Neuron (in vitro differentiated cells): ENCODE data around the gene RORB.
"Not testable (repeated sequence)": the region's sequence is repeated elsewhere in the genome, so short reads cannot be mapped to it uniquely, and the experiment has no call there.

Experiments
- H2AFZ ChIP-seq: one replicate; pipeline ENCODE4 v1.6.1; 2013; ENCODE audit warnings: low read depth, mild to moderate bottlenecking, inconsistent platforms, low read length, moderate library complexity
- H3K27me3 ChIP-seq: one replicate; pipeline ENCODE4 v1.6.1; 2013; ENCODE audit warnings: low read length; ENCODE audit not compliant: insufficient read depth
- H3K36me3 ChIP-seq: one replicate; pipeline ENCODE4 v1.6.1; 2013; ENCODE audit warnings: low read length; ENCODE audit not compliant: insufficient read depth
- H3K4me1 ChIP-seq: one replicate; pipeline ENCODE4 v1.6.1; 2013; ENCODE audit warnings: low read length; ENCODE audit not compliant: insufficient read depth
- H3K4me3 ChIP-seq: 2 replicates; pipeline ENCODE4 v1.5.1; 2013; ENCODE audit warnings: mild to moderate bottlenecking, low read length, moderate library complexity
- H3K9me3 ChIP-seq: one replicate; pipeline ENCODE4 v1.6.1; 2013; ENCODE audit warnings: low read length

The RORB gene

GRCh38 chr9:74524289-74524688 is 27.2 kb downstream of the RORB start:
- Histone ChIP-seq H3K4me1 (no peaks in the 10 kb centered on the region), H3K36me3 (no peaks in the 10 kb centered on the region), H3K4me3 (no peak overlapping the region), H3K9me3 (no peaks in the 10 kb centered on the region), H3K27me3 (no peaks in the 10 kb centered on the region), H2AFZ (no peak overlapping the region)

GRCh38 chr9:74526215-74526614 is 29.1 kb downstream of the RORB start:
- no peak overlapping the region for H2AFZ ChIP-seq
- no peak overlapping the region for H3K4me3 ChIP-seq
- no peaks in the 10 kb centered on the region for H3K4me1 ChIP-seq
- H3K27me3 ChIP-seq, result no peaks in the 10 kb centered on the region
- no peaks in the 10 kb centered on the region for H3K9me3 ChIP-seq
- H3K36me3 ChIP-seq, result no peaks in the 10 kb centered on the region

GRCh38 chr9:74527718-74528117 is 30.6 kb downstream of the RORB start:
- H3K4me1 ChIP-seq, result no peaks in the 10 kb centered on the region
- no peaks in the 10 kb centered on the region for H3K36me3 ChIP-seq
- H3K9me3 ChIP-seq, result no peaks in the 10 kb centered on the region
- no peak overlapping the region for H2AFZ ChIP-seq
- no peaks in the 10 kb centered on the region for H3K27me3 ChIP-seq
- no peak overlapping the region for H3K4me3 ChIP-seq

DNA sequence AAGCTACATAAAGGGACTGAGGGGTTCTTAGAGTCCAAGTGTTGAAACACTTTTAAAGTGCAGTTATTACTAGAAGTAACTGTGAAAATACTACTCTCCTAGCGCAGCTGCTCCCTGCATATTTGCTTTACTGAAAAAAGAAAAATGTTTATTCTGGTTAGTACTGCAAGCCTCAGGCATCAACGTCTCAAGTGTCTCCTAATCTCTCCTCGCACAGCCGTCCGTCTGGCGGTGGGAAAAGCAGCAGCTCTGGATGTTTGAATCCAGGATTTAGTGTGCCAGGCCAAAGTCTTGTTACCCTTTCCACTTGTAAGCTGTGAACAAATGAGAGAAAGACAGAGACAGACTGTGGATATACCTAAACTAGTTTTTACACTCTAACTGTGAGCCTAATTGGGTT is 31.1 kb downstream of the RORB start:
- H2AFZ ChIP-seq, result no peak overlapping the region
- no peaks in the 10 kb centered on the region for H3K9me3 ChIP-seq
- no peaks in the 10 kb centered on the region for H3K36me3 ChIP-seq
- no peak overlapping the region for H3K4me3 ChIP-seq
- no peaks in the 10 kb centered on the region for H3K4me1 ChIP-seq
- no peaks in the 10 kb centered on the region for H3K27me3 ChIP-seq

DNA sequence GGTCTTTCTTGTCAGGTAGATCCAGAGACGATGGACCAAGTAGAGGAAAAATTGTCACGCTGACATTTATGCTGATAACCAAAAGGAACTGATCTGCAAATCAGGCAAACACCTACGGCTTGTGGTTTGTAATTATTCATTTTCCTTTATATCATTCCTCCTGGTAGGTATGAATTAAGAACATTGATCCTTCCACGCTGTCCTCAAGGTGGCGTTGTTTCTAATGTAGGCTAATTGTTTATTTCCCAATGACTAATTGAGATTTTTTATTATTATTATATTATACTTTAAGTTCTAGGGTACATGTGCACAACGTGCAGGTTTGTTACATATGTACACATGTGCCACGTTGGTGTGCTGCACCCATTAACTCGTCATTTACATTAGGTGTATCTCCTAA is 33.3 kb downstream of the RORB start:
- not testable (repeated sequence) for H3K9me3 ChIP-seq, H3K27me3 ChIP-seq, H3K36me3 ChIP-seq, H3K4me1 ChIP-seq, H3K4me3 ChIP-seq, H2AFZ ChIP-seq

GRCh38 chr9:74533253-74533652 is 36.1 kb downstream of the RORB start:
- H3K36me3 ChIP-seq, result no peaks in the 10 kb centered on the region
- H2AFZ ChIP-seq, result no peak overlapping the region
- no peaks in the 10 kb centered on the region for H3K27me3 ChIP-seq
- no peaks in the 10 kb centered on the region for H3K4me1 ChIP-seq
- H3K9me3 ChIP-seq, result no peaks in the 10 kb centered on the region
- no peak overlapping the region for H3K4me3 ChIP-seq

DNA sequence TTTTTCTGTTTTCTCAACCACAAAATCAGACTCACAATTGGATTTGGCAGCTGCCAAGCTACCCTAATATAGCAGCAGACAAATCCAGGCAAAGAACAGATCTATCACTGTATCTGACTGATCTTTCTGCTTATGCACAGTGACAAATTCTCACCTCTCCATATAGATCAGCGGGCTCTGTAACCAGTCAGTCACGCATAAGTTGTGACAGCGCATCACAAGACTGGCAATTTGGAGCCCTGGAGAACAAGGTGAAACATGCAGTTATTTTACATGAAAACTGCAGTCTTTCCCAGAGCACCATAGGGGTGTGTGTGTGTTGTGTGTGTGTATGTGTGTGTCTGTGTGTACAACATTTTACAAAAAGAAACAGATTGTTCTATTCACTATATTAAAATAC is 37.7 kb downstream of the RORB start:
- Histone ChIP-seq H3K4me3 (no peak overlapping the region), H2AFZ (no peak overlapping the region), H3K9me3 (no peaks in the 10 kb centered on the region), H3K27me3 (no peaks in the 10 kb centered on the region), H3K36me3 (no peaks in the 10 kb centered on the region), H3K4me1 (no peaks in the 10 kb centered on the region)

DNA sequence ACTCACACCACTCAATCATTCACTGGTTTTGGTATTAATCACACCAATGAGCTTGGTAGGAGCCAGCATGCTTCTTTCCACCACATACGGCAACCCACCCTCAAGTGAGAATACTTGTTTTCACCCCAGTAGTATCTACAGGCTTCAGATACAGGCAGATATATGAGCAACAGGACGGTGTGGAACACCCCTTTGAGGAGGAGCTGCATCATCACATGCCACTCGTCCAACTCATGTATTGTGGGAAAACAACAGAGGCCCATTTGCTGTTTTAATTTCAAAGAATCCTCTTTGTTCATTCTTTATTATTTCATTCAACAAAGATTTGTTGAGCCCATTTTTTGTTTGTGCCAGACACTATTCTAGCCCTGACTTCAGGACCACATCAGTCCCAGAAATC is 46.0 kb downstream of the RORB start:
- no peaks in the 10 kb centered on the region for H3K4me1 ChIP-seq
- H2AFZ ChIP-seq, result no peak overlapping the region
- no peaks in the 10 kb centered on the region for H3K9me3 ChIP-seq
- H3K36me3 ChIP-seq, result no peaks in the 10 kb centered on the region
- no peaks in the 10 kb centered on the region for H3K27me3 ChIP-seq
- no peak overlapping the region for H3K4me3 ChIP-seq

- Histone ChIP-seq H3K27me3 (no peaks in the 10 kb centered on the region), H3K4me1 (peaks cover under 1% of the 10 kb centered on the region), H3K36me3 (no peaks in the 10 kb centered on the region), H2AFZ (no peak overlapping the region), H3K4me3 (no peak overlapping the region), H3K9me3 (no peaks in the 10 kb centered on the region)
These were observed 54.1 kb downstream of the RORB start for GRCh38 chr9:74551266-74551665.

- Histone ChIP-seq H2AFZ (no peak overlapping the region), H3K27me3 (no peaks in the 10 kb centered on the region), H3K4me1 (peaks cover 3% of the 10 kb centered on the region), H3K9me3 (no peaks in the 10 kb centered on the region), H3K36me3 (no peaks in the 10 kb centered on the region), H3K4me3 (no peak overlapping the region)
These were observed 57.8 kb downstream of the RORB start for GRCh38 chr9:74554751-74555419.

GRCh38 chr9:74555565-74555964 is 58.4 kb downstream of the RORB start:
- Histone ChIP-seq H3K4me1 (peaks cover 3% of the 10 kb centered on the region), H3K4me3 (no peak overlapping the region), H3K9me3 (no peaks in the 10 kb centered on the region), H3K36me3 (no peaks in the 10 kb centered on the region), H3K27me3 (no peaks in the 10 kb centered on the region), H2AFZ (no peak overlapping the region)

- H3K4me1 ChIP-seq, result peaks cover 3% of the 10 kb centered on the region
- H3K9me3 ChIP-seq, result no peaks in the 10 kb centered on the region
- H3K36me3 ChIP-seq, result no peaks in the 10 kb centered on the region
- no peaks in the 10 kb centered on the region for H3K27me3 ChIP-seq
- H2AFZ ChIP-seq, result no peak overlapping the region
- no peak overlapping the region for H3K4me3 ChIP-seq
These were observed 59.5 kb downstream of the RORB start for GRCh38 chr9:74556685-74557084.

- peaks cover 3% of the 10 kb centered on the region for H3K4me1 ChIP-seq
- H3K27me3 ChIP-seq, result no peaks in the 10 kb centered on the region
- H3K4me3 ChIP-seq, result no peak overlapping the region
- no peaks in the 10 kb centered on the region for H3K36me3 ChIP-seq
- H3K9me3 ChIP-seq, result no peaks in the 10 kb centered on the region
- no peak overlapping the region for H2AFZ ChIP-seq
These were observed 60.4 kb downstream of the RORB start for GRCh38 chr9:74557571-74557970.

DNA sequence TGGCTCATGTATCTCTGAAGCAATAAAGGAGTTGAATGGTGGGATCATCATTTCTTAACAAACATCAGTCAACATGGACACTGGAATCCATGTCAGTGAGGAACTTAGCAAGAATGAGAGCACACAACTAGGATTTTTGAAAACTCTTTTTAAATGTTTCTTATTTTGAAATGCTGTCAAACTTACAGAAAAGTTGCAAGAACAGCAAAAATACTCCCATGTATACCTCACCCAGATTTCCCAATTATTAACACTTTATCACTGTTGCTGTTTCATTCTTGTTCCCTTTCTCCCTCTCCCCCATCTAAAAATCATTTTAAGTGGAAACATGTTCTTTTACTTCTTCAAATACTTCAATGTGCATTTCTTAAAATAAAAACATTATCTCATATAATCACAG is 65.5 kb downstream of the RORB start:
- no peaks in the 10 kb centered on the region for H3K36me3 ChIP-seq
- H3K27me3 ChIP-seq, result no peaks in the 10 kb centered on the region
- no peak overlapping the region for H2AFZ ChIP-seq
- no peak overlapping the region for H3K4me3 ChIP-seq
- no peaks in the 10 kb centered on the region for H3K4me1 ChIP-seq
- no peaks in the 10 kb centered on the region for H3K9me3 ChIP-seq
